ENCODE measurements around the gene PKMYT1. TPM values are rescaled to one million over a fixed set of nuclear protein-coding genes. Genes with fewer than 3 reads are reported as not detected.
A peak's percentile ranks its signal among the peaks of the same experiment; 100 is the strongest.

Gene PKMYT1
- polyA plus RNA-seq, 1 of the 3 experiments (the other 2 are of a cell fraction) = 8.5 TPM

GRCh38 chr16:3020247-3020603 lies 40.0 kb upstream of the PKMYT1 start, which contains the start of gene TNFRSF12A:
Gene TNFRSF12A, plus strand, starts transcription at chr16:3020368. Its CDS starts 30 bp downstream, at chr16:3020398.
- 0 out of 2 replicates have a peak within 1 kb of the TSS, but pooled peaks have one; percentile 81 for H2AFZ ChIP-seq (ENCODE audit: low read depth)
- no peaks in the 10 kb centered on the region for H3K9me2 ChIP-seq
- DNase-seq = peak; percentile 95
- CTCF ChIA-PET = interaction anchor here (0.8 to 8.5 kb wide), 7 partner anchors 8 to 152 kb away, joined by 3 to 111 read pairs (median 4); partner anchors contain the start of gene CLDN9
- peak within 1 kb of the TSS; percentile 99 for H3K4me2 ChIP-seq
- WGBS (ENCODE audit: low lambda C conversion rate) = no CpG with 5 or more reads among the region's 49 CpGs
- TF ChIP-seq REST (IDR thresholded peaks at IDR 0.05; ENCODE audit: low read depth, low read length) (peak; percentile 60; the same call in 1 of the 2 replicates), SMC3 (IDR thresholded peaks at IDR 0.05; ENCODE audit: low read depth, low read length) (no peak), MXI1 (IDR thresholded peaks at IDR 0.05; ENCODE audit: low read depth, low read length) (peak; percentile 65; the same call in 1 of the 2 replicates), SIN3A (IDR thresholded peaks at IDR 0.05; ENCODE audit: borderline replicate concordance, low read depth, low read length) (peak; percentile 53; the same call in 1 of the 2 replicates), TAF1 (IDR thresholded peaks at IDR 0.05; ENCODE audit: borderline replicate concordance, low read depth, low read length) (peak; percentile 93), POLR2AphosphoS5 (IDR thresholded peaks at IDR 0.05; ENCODE audit: low read depth, low read length) (peak; percentile 87)
- peak within 1 kb of the TSS; percentile 87 to 99 for H3K27ac ChIP-seq (ENCODE audit: low read depth in 2 of 2, low read length in 1 of 2)
- no peaks in the 10 kb centered on the region for H3K27me3 ChIP-seq (ENCODE audit: insufficient read depth)
- POLR2A ChIA-PET = interaction anchor here (1.3 to 1.4 kb wide), 2 partner anchors 10 to 16 kb away, joined by 4 to 8 read pairs; no protein-coding TSS in a partner anchor
- peaks cover 11% of the 10 kb centered on the region; the same call in 1 of the 2 replicates for H3K79me2 ChIP-seq (ENCODE audit: insufficient read depth)
- peaks cover 8% of the 10 kb centered on the region for H4K20me1 ChIP-seq (ENCODE audit: insufficient read depth)
- H3K36me3 ChIP-seq (replicated peaks in 1 of 2; ENCODE audit: control insufficient read depth in 1 of 2, insufficient read depth in 2 of 2, low read length in 1 of 2) = peaks cover 4 to 16% of the 10 kb centered on the region in 2 experiments
- H3K9ac ChIP-seq = peak within 1 kb of the TSS; percentile 100
- peaks cover 36% of the 10 kb centered on the region for H3F3A ChIP-seq (replicated peaks; ENCODE audit: insufficient read depth)
- peak within 1 kb of the TSS; percentile 80 to 88 for H3K4me3 ChIP-seq (ENCODE audit: low read depth in 2 of 2, low read length in 1 of 2)
- peaks cover 8 to 33% of the 10 kb centered on the region in 2 experiments; a peak in 3 of 4 replicates for H3K4me1 ChIP-seq (ENCODE audit: control insufficient read depth in 1 of 2, insufficient read depth in 2 of 2, low read depth in 1 of 2, low read length in 1 of 2)
- no peaks in the 10 kb centered on the region for H3K9me3 ChIP-seq

GRCh38 chr16:3019594-3020246 lies 39.5 kb upstream of the PKMYT1 start:
- CTCF ChIA-PET = interaction anchor here (0.8 to 8.5 kb wide), 5 partner anchors 12 to 152 kb away, joined by 3 to 111 read pairs (median 4); no protein-coding TSS in a partner anchor
- TF ChIP-seq FOSL2 (IDR thresholded peaks at IDR 0.05; ENCODE audit: borderline replicate concordance, low read depth) (no peak), GATA2 (CRISPR knock-in tag; IDR thresholded peaks at IDR 0.05) (no peak), CHD2 (IDR thresholded peaks at IDR 0.05; ENCODE audit: low read length, partially characterized antibody) (no peak), FOXM1 (IDR thresholded peaks at IDR 0.05; ENCODE audit: low read depth) (no peak), EZH2phosphoT487 (IDR thresholded peaks at IDR 0.05; ENCODE audit: borderline replicate concordance, low read depth) (no peak), REST (IDR thresholded peaks at IDR 0.05; ENCODE audit: low read depth, low read length) (no peak), NFIC (IDR thresholded peaks at IDR 0.05; ENCODE audit: borderline replicate concordance) (no peak), ZBTB33 (IDR thresholded peaks at IDR 0.05; ENCODE audit: borderline replicate concordance, low read depth) (no peak)

More at GRCh38 chr16:3019594-3020246, 39.5 kb upstream of the PKMYT1 start:
- Histone ChIP-seq H3K9me2 (no peaks in the 10 kb centered on the region), H3K9ac (peak overlapping the region; percentile 100; the same call in 1 of the 2 replicates), H2AFZ (ENCODE audit: low read depth) (0 out of 2 replicates have a peak overlapping the region, but pooled peaks have one; percentile 81), H3K4me2 (peak overlapping the region; percentile 99), H3K79me2 (ENCODE audit: insufficient read depth) (peaks cover 11% of the 10 kb centered on the region; the same call in 1 of the 2 replicates), H3K4me3 (ENCODE audit: low read depth in 2 of 2, low read length in 1 of 2) (peak overlapping the region; percentile 80 to 88), H3K27me3 (ENCODE audit: insufficient read depth) (no peaks in the 10 kb centered on the region), H3K9me3 (no peaks in the 10 kb centered on the region), H4K20me1 (ENCODE audit: insufficient read depth) (peaks cover 8% of the 10 kb centered on the region), H3K36me3 (replicated peaks in 1 of 2; ENCODE audit: control insufficient read depth in 1 of 2, insufficient read depth in 2 of 2, low read length in 1 of 2) (peaks cover 4 to 16% of the 10 kb centered on the region in 2 experiments), H3F3A (replicated peaks; ENCODE audit: insufficient read depth) (peaks cover 31% of the 10 kb centered on the region), H3K27ac (ENCODE audit: low read depth in 2 of 2, low read length in 1 of 2) (peak overlapping the region in 1 of 2 experiments; percentile 99; a peak in 2 of 4 replicates), H3K4me1 (ENCODE audit: control insufficient read depth in 1 of 2, insufficient read depth in 2 of 2, low read depth in 1 of 2, low read length in 1 of 2) (peaks cover 8 to 33% of the 10 kb centered on the region in 2 experiments; a peak in 3 of 4 replicates)
- no peak for DNase-seq
- POLR2A ChIA-PET = interaction anchor here (1.3 to 1.4 kb wide), 2 partner anchors 10 to 15 kb away, joined by 4 to 8 read pairs; no protein-coding TSS in a partner anchor
- WGBS (ENCODE audit: low lambda C conversion rate) = 32% methylated on average over 39 of the region's 40 CpGs

All from SK-N-SH (cell line).